ENCODE results near the gene TMBIM1.

Gene TMBIM1

DNA sequence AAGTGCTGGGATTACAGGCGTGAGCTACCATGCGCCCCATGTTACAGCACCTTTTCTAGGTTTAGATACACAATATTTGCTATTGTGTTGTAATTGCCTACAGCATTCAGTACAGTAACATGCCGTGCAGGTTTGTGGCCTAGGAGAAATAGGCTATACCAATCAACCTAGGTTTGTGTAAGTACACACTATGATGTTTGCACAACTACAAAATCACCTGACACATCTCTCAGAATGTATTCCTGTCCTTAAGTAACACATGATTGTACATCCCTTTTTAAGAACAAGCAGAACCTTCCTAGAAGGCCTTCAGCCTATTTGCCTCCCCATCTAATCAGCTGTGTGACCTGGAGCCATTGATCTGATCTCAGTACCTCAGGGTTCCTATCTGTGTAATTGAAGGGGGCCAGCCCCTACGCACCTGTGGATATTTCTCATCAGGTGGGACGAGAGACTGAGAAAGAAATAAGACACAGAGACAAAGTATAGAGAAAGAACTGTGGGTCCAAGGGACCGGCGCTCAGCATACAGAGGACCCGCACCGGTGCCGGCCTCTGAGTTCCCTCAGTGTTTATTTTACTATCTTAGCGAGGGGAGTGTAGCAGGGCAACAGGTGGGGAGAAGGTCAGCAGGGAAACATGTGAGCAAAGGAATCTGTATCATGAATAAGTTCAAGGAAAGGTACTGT lies 18.7 kb upstream of the TMBIM1 start:
- TF ChIP-seq POLR2AphosphoS5 (IDR thresholded peaks at IDR 0.05; ENCODE audit: low read depth, low read length) (no peak), TAF1 (IDR thresholded peaks at IDR 0.05; ENCODE audit: borderline replicate concordance, insufficient read depth, low read length) (no peak), FOXP2 (optimal IDR thresholded peaks at IDR 0.05; ENCODE audit: borderline replicate concordance, extremely low read depth, extremely low read length, insufficient read depth) (no peak)

DNA sequence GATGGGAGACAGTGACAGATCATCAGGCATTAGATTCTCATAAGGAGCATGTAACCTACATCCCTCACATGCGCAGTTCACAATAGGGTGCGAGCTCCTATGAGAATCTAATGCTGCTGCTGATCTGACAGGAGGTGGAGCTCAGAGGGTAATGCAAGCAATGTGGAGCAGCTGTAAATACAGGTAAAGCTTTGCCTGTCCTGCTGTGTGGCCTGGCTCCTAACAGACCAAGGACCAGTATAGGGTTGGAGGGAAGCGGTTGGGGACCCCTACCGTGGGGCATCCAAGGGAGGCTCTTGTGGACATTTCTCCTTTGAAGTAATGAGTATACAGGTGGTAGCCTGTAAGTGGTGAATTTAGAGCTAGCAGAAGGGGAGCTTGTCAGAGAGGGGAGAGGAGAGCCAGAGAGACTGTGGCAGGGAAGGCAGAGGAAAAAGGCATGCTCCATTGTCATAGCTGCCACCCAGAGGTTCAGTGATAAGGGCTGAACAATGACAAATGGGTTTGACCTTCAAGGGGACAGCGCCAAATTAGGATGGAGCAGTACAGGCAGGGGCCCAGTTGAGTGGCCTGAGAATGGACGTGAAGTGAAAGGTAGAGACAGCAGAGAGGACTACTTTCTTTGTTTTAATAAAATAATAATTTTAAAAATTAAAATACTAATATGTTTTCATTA lies 15.2 kb upstream of the TMBIM1 start:
- TF ChIP-seq, protein P1, sequence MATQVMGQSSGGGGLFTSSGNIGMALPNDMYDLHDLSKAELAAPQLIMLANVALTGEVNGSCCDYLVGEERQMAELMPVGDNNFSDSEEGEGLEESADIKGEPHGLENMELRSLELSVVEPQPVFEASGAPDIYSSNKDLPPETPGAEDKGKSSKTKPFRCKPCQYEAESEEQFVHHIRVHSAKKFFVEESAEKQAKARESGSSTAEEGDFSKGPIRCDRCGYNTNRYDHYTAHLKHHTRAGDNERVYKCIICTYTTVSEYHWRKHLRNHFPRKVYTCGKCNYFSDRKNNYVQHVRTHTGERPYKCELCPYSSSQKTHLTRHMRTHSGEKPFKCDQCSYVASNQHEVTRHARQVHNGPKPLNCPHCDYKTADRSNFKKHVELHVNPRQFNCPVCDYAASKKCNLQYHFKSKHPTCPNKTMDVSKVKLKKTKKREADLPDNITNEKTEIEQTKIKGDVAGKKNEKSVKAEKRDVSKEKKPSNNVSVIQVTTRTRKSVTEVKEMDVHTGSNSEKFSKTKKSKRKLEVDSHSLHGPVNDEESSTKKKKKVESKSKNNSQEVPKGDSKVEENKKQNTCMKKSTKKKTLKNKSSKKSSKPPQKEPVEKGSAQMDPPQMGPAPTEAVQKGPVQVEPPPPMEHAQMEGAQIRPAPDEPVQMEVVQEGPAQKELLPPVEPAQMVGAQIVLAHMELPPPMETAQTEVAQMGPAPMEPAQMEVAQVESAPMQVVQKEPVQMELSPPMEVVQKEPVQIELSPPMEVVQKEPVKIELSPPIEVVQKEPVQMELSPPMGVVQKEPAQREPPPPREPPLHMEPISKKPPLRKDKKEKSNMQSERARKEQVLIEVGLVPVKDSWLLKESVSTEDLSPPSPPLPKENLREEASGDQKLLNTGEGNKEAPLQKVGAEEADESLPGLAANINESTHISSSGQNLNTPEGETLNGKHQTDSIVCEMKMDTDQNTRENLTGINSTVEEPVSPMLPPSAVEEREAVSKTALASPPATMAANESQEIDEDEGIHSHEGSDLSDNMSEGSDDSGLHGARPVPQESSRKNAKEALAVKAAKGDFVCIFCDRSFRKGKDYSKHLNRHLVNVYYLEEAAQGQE (IDR thresholded peaks at IDR 0.05; ENCODE audit: insufficient read depth in 1 of 2, low read depth in 2 of 2, low read length in 2 of 2), result no peak
- TF ChIP-seq TAF1 (IDR thresholded peaks at IDR 0.05; ENCODE audit: borderline replicate concordance, insufficient read depth, low read length), result no peak
- TF ChIP-seq POLR2AphosphoS5 (IDR thresholded peaks at IDR 0.05; ENCODE audit: low read depth, low read length), result no peak
- TF ChIP-seq SIN3A (IDR thresholded peaks at IDR 0.05; ENCODE audit: borderline replicate concordance, insufficient read depth, low read length), result no peak
- no peak for TF ChIP-seq FOXP2 (optimal IDR thresholded peaks at IDR 0.05; ENCODE audit: borderline replicate concordance, extremely low read depth, extremely low read length, insufficient read depth)

DNA sequence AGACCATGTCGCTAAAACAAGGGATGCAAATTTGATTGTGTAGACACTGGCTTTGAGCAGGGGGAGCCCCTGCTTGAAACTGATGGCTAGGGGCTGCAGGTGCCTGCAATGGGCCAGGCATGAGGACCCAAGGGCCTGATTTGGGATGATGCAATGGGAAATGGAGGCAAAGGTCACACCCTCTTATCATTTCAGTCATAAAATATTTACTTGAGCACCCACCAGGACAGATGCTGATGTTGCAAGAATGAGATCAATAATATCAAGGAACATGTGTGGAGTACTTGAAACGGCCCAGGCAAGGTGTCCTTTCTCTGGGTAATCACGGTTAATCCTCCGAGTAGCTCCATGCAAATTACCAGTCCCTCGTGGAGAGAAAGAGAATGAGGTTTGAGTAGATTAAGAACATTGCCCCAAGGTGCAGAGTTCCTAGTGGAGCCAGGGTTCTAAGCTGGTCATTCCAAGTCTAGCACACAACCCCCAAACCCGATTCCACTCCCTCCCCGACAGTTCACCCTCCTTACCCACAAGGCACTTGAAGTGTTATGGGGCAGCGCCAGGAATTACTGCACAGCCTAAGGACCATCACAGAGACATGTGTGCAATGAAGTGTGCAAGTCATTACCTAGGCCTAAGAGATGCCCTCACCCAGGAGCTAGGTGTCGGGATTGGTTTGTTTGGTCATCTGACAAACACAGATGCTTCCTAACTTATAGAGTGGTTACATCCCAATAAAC lies 14.0 kb upstream of the TMBIM1 start:
- no peak for TF ChIP-seq TAF1 (IDR thresholded peaks at IDR 0.05; ENCODE audit: borderline replicate concordance, insufficient read depth, low read length)
- TF ChIP-seq POLR2AphosphoS5 (IDR thresholded peaks at IDR 0.05; ENCODE audit: low read depth, low read length), result no peak
- TF ChIP-seq FOXP2 (optimal IDR thresholded peaks at IDR 0.05; ENCODE audit: borderline replicate concordance, extremely low read depth, extremely low read length, insufficient read depth), result no peak
- TF ChIP-seq, protein P1 (IDR thresholded peaks at IDR 0.05; ENCODE audit: insufficient read depth in 1 of 2, low read depth in 2 of 2, low read length in 2 of 2), result no peak
- no peak for TF ChIP-seq SIN3A (IDR thresholded peaks at IDR 0.05; ENCODE audit: borderline replicate concordance, insufficient read depth, low read length)

DNA sequence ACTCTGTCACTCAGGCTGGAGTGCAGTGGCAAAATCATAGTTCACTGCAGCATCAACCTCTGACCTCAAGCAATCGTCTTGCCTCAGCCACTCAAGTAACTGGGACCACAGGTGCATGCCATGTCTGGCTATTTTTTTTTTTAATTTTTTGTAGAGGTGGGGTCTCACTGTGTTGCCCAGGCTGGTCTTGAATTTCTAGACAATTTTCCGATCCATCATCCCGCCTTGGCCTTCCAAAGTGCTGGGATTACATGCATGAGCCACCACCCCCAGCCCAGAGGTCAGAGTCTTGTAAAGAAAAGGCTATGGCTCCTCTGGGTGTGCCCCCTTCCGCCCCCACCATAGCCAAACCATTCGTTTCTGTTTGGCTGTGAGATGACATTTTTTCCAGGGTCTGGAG lies 13.1 kb upstream of the TMBIM1 start:
- TF ChIP-seq POLR2AphosphoS5 (IDR thresholded peaks at IDR 0.05; ENCODE audit: low read depth, low read length) (no peak), SIN3A (IDR thresholded peaks at IDR 0.05; ENCODE audit: borderline replicate concordance, insufficient read depth, low read length) (no peak), TAF1 (IDR thresholded peaks at IDR 0.05; ENCODE audit: borderline replicate concordance, insufficient read depth, low read length) (no peak), FOXP2 (optimal IDR thresholded peaks at IDR 0.05; ENCODE audit: borderline replicate concordance, extremely low read depth, extremely low read length, insufficient read depth) (no peak)
- TF ChIP-seq, protein P1 (IDR thresholded peaks at IDR 0.05; ENCODE audit: insufficient read depth in 1 of 2, low read depth in 2 of 2, low read length in 2 of 2), result no peak

DNA sequence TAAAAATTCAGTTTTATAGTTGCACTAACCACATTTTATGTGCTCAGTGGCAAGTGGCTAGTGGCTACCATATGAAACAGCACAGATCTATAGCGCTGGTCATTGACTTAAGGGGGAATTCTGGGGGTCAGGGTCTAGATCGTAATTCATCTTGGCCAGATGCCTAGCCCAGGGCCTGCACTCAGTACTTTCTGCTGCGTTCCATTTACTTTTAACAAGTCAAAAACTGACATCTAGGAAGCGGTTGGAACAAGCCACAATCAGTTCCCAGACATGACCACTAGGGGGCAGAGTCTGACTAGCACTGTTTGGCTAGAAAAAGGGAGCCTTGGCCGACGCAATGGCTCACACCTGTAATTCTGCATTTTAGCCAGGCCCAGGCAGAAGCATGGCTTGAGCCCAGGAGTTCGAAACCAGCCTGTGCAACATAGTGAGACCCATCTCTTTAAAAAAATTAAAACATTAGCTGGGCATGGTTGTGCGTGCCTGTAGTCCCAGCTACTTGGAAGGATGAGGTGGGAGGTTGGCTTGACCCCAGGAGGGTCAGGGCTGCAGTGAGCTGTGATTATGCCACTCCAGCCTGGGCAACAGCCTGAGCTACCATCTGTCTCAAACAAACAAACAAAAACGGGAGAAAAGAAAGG lies 9.0 kb upstream of the TMBIM1 start:
- TF ChIP-seq, protein P1 (IDR thresholded peaks at IDR 0.05; ENCODE audit: insufficient read depth in 1 of 2, low read depth in 2 of 2, low read length in 2 of 2), result no peak
- TF ChIP-seq FOXP2 (optimal IDR thresholded peaks at IDR 0.05; ENCODE audit: borderline replicate concordance, extremely low read depth, extremely low read length, insufficient read depth), result no peak
- TF ChIP-seq POLR2AphosphoS5 (IDR thresholded peaks at IDR 0.05; ENCODE audit: low read depth, low read length), result no peak
- TF ChIP-seq SIN3A (IDR thresholded peaks at IDR 0.05; ENCODE audit: borderline replicate concordance, insufficient read depth, low read length), result no peak
- no peak for TF ChIP-seq TAF1 (IDR thresholded peaks at IDR 0.05; ENCODE audit: borderline replicate concordance, insufficient read depth, low read length)

Measured in PFSK-1 (cell line).